ENCODE measurements around the gene SLC9A3.

Gene SLC9A3

GRCh38 chr5:524234-524972, at the start of gene SLC9A3:
Gene SLC9A3, minus strand, starts transcription at chr5:524449.
- Mint-ChIP-seq H3K27ac (no peak within 1 kb of the TSS), H3K9me3 (no peaks in the 10 kb centered on the region), H3K27me3 (peaks cover 86% of the 10 kb centered on the region), H3K4me3 (no peak within 1 kb of the TSS), H3K36me3 (ENCODE audit: low read depth) (no peaks in the 10 kb centered on the region), H3K4me1 (ENCODE audit: low read depth) (peaks cover 25% of the 10 kb centered on the region)
- intact Hi-C loops (cut with micrococcal nuclease) = no loop called here

DNA sequence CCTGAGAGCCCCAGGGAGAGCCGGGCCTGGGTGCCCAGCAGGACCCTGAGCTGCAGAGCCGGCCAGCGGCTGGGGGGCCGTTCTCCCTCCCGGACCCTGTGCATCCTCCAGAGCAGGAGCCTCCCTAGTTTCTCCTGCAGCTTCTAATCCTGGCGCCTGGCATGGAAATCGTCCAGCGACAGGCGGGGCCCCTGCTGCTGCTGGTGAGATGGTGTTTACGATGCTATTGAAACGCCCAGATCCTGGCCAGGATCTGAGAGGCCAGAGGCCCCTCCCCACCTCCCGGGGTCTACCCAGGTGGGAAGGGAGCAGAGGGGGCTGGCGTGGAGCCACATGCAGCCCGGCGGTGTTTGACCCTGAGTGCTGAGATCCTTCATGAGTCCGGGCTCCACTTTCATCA, 49.7 kb upstream of the SLC9A3 start:
- H3K4me3 Mint-ChIP-seq = no peak overlapping the region
- intact Hi-C loops (cut with micrococcal nuclease) = no loop called here
- H3K27me3 Mint-ChIP-seq = peaks cover 85% of the 10 kb centered on the region
- H3K27ac Mint-ChIP-seq = no peak overlapping the region
- no peaks in the 10 kb centered on the region for H3K36me3 Mint-ChIP-seq (ENCODE audit: low read depth)
- H3K4me1 Mint-ChIP-seq (ENCODE audit: low read depth) = no peaks in the 10 kb centered on the region
- H3K9me3 Mint-ChIP-seq = peaks cover 26% of the 10 kb centered on the region

DNA sequence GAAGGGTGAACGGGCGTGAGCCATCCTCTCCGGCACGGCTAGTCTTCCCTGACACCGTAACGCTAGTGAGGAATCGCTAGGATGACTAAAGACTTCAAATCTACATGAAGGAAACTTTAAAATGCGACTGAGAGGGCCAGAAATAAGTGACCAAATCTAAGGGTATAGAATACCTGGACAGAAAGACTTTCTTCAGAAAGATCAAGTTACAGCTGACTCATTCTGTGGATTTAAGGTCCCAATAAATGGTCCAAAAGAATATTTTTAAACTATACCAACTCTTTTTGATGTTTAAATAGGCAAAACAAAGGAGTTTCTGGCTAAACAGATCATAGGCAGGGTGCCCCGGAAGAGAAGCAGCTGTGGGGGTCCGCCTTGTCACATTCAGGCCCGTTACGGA, 49.0 kb upstream of the SLC9A3 start:
- Mint-ChIP-seq H3K4me3 (no peak overlapping the region), H3K27ac (no peak overlapping the region)

DNA sequence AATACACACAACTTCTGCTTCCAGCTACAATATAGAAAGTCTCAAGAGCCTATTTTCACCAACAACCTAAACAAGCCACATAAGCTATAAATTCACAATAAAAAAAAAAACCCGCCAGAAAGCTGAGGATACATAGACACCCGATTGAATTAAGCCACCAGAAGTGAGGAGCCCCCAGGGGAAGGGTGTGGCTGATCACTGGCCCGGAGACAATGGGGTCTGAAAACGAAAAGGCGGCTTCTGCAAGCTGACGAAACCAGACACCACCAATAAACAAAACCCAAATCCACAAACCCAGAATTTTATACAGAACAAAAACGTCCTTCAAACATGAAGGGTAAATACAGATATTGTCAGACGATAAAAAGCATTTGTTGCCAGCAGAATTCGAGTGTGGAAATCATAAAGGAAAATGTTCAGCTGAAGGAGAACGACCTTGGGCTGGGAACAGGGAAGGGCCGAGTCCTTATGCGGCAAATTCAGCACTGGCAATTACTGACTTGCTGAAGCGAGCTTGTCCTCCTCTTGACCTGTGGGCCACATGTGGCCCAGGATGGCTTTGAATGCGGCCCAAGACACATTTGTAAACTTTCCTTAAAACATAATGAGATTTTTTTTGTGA, 48.3 kb upstream of the SLC9A3 start:
- H3K36me3 Mint-ChIP-seq (ENCODE audit: low read depth) = no peaks in the 10 kb centered on the region
- H3K4me1 Mint-ChIP-seq (ENCODE audit: low read depth) = peaks cover 11% of the 10 kb centered on the region
- H3K27ac Mint-ChIP-seq = no peak overlapping the region
- H3K27me3 Mint-ChIP-seq = peaks cover 90% of the 10 kb centered on the region
- intact Hi-C loops (cut with micrococcal nuclease) = no loop called here
- no peak overlapping the region for H3K4me3 Mint-ChIP-seq
- peaks cover 24% of the 10 kb centered on the region for H3K9me3 Mint-ChIP-seq

More for the DNA sequence above, 49.0 kb upstream of the SLC9A3 start:
- Mint-ChIP-seq H3K9me3 (peaks cover 26% of the 10 kb centered on the region), H3K4me1 (ENCODE audit: low read depth) (peaks cover 7% of the 10 kb centered on the region), H3K27me3 (peaks cover 89% of the 10 kb centered on the region), H3K36me3 (ENCODE audit: low read depth) (no peaks in the 10 kb centered on the region)
- intact Hi-C loops (cut with micrococcal nuclease) = no loop called here

GRCh38 chr5:571791-572190, 47.5 kb upstream of the SLC9A3 start:
- intact Hi-C loops (cut with micrococcal nuclease) = no loop called here
- no peaks in the 10 kb centered on the region for H3K36me3 Mint-ChIP-seq (ENCODE audit: low read depth)
- H3K27me3 Mint-ChIP-seq = peaks cover 90% of the 10 kb centered on the region
- H3K4me1 Mint-ChIP-seq (ENCODE audit: low read depth) = peaks cover 11% of the 10 kb centered on the region
- no peak overlapping the region for H3K4me3 Mint-ChIP-seq
- H3K27ac Mint-ChIP-seq = no peak overlapping the region
- H3K9me3 Mint-ChIP-seq = peaks cover 25% of the 10 kb centered on the region

DNA sequence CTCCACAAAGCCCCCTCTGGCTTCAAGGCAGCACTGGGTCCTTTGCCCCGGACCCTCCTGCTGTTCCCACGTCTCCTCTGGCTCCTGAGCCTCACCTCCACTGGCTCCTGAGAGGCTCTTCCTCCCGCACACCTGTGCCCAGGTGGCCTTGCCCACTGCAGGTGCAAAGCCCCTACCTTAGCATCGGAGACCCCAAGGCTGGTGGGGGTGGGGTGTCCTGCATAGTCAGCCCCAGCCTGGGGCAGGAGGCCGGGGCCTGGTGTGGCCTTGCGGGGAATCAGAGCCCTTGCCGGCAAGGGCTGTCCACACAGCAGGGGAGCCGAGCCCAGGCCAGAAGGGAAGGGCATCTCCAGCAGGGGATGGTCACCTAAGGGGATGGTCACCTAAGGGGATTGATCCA, 46.6 kb upstream of the SLC9A3 start:
- H3K27me3 Mint-ChIP-seq = peaks cover 92% of the 10 kb centered on the region
- peaks cover 22% of the 10 kb centered on the region for H3K9me3 Mint-ChIP-seq
- intact Hi-C loops (cut with micrococcal nuclease) = no loop called here
- no peaks in the 10 kb centered on the region for H3K36me3 Mint-ChIP-seq (ENCODE audit: low read depth)
- H3K27ac Mint-ChIP-seq = no peak overlapping the region
- H3K4me1 Mint-ChIP-seq (ENCODE audit: low read depth) = peaks cover 11% of the 10 kb centered on the region
- no peak overlapping the region for H3K4me3 Mint-ChIP-seq

GRCh38 chr5:570446-570845, 46.2 kb upstream of the SLC9A3 start:
- H3K27me3 Mint-ChIP-seq = peaks cover 91% of the 10 kb centered on the region
- H3K4me3 Mint-ChIP-seq = no peak overlapping the region
- H3K4me1 Mint-ChIP-seq (ENCODE audit: low read depth) = peaks cover 11% of the 10 kb centered on the region
- intact Hi-C loops (cut with micrococcal nuclease) = no loop called here
- H3K9me3 Mint-ChIP-seq = peaks cover 17% of the 10 kb centered on the region
- no peak overlapping the region for H3K27ac Mint-ChIP-seq
- no peaks in the 10 kb centered on the region for H3K36me3 Mint-ChIP-seq (ENCODE audit: low read depth)

DNA sequence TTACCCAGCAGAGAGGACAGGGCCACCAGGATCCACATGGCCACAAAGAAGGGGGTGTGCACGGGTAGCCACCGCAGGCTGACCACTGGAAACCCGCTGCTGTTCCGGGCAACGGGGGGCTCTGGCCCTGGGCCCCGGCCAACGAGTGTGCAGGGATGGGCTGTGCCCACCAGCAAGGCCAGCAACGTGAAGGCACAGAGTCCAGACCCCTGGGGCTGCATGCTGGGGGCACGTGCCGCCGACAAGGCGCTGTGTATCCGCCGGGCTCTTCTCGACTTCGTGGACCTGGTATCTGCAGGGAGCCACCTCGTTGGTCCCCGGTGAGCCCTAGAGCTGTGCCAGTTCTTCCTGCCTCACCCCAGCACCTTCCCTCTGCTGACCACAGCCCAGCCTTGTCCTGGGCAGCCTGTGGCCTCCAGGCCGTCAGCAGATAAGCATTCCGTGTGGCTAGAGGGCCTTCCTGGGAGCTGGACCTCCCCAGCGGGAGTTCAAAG, 45.7 kb upstream of the SLC9A3 start:
- intact Hi-C loops (cut with micrococcal nuclease) = no loop called here
- Mint-ChIP-seq H3K27me3 (peaks cover 86% of the 10 kb centered on the region), H3K36me3 (ENCODE audit: low read depth) (no peaks in the 10 kb centered on the region), H3K27ac (no peak overlapping the region), H3K9me3 (peaks cover 12% of the 10 kb centered on the region), H3K4me1 (ENCODE audit: low read depth) (peaks cover 11% of the 10 kb centered on the region), H3K4me3 (no peak overlapping the region)

- no peak overlapping the region for H3K27ac Mint-ChIP-seq
- no peaks in the 10 kb centered on the region for H3K36me3 Mint-ChIP-seq (ENCODE audit: low read depth)
- peaks cover 11% of the 10 kb centered on the region for H3K9me3 Mint-ChIP-seq
- H3K4me3 Mint-ChIP-seq = no peak overlapping the region
- H3K27me3 Mint-ChIP-seq = peaks cover 81% of the 10 kb centered on the region
- intact Hi-C loops (cut with micrococcal nuclease) = no loop called here
- peaks cover 11% of the 10 kb centered on the region for H3K4me1 Mint-ChIP-seq (ENCODE audit: low read depth)
Observed at GRCh38 chr5:569358-569867, 45.2 kb upstream of the SLC9A3 start.

DNA sequence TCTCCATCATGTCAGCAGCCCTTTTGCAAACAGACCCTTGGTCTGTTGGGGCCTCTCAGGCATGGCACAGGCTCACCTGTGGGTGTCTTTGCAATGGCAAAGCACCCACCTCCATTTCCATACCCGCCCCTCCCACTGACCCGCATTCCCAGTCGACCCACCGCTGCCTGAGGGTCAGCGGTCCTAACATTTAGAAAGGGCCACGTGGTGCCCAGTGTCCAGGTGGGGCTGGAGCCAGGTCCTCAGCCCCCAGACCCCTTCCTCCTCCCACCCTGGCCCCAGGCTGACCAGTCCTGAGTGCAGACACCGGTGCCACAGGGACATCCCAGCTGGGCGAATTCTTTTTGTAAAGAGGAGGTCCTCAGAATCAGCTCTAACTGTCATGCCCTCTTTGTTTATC, 44.6 kb upstream of the SLC9A3 start:
- peaks cover 75% of the 10 kb centered on the region for H3K27me3 Mint-ChIP-seq
- H3K27ac Mint-ChIP-seq = no peak overlapping the region
- no peaks in the 10 kb centered on the region for H3K36me3 Mint-ChIP-seq (ENCODE audit: low read depth)
- H3K4me3 Mint-ChIP-seq = no peak overlapping the region
- intact Hi-C loops (cut with micrococcal nuclease) = no loop called here
- H3K9me3 Mint-ChIP-seq = peaks cover 11% of the 10 kb centered on the region
- H3K4me1 Mint-ChIP-seq (ENCODE audit: low read depth) = peaks cover 11% of the 10 kb centered on the region

DNA sequence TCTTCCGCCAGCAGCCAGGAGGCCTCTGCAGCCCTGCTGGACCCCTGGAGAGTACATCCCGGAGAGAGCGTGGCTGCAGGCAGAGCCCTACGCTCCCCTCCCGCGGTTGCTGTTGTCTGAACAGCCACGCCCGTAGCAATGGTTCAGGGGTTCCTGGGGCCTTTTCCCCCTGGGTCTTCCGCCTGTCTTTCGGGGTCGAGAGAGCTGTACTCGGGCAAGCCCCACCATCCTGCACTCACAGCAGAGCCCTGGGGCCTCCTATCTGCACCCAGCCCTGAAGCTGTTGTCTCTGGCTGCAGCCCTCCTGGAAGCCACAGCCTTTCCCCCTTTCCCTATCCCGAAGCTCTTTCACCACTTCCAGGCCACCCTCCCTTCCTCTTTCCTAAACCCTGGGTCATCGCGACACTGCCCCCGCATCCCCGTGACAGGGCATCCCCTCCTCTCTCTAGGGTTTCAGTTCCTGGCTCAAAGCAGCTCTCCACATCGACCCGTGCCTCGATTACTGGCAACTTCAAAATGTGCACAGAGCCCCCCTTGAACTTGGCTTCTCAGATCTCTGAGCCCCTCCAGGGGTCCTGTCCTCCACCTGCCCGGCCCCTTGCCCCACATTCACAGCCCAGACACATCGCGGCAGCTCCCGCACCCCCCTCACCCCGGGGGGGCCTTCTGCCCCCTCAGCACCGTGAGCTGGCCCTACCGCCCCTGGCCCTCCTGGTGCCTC, 44.0 kb upstream of the SLC9A3 start:
- peaks cover 69% of the 10 kb centered on the region for H3K27me3 Mint-ChIP-seq
- intact Hi-C loops (cut with micrococcal nuclease) = no loop called here
- H3K4me3 Mint-ChIP-seq = no peak overlapping the region
- H3K36me3 Mint-ChIP-seq (ENCODE audit: low read depth) = no peaks in the 10 kb centered on the region
- H3K27ac Mint-ChIP-seq = no peak overlapping the region
- peaks cover 11% of the 10 kb centered on the region for H3K9me3 Mint-ChIP-seq
- H3K4me1 Mint-ChIP-seq (ENCODE audit: low read depth) = peaks cover 11% of the 10 kb centered on the region

DNA sequence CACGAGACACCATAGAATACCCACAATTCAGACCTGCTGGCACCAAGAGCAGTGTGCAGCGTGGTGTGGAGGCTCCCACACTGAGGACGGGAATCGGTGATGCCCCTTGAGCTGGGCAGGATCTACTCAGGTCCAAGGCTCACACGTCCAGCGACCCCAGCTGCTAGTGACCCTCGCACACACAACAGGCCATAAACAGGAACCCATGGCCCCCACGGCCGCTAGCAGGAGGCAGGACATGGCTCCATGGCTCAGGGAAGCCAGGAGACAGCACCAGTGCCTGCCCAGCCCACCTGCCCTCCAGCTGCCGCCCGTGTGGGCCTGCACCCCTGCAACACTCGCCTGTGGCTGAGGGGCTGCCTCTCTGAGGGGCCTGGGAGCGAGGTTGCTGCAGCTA, 43.4 kb upstream of the SLC9A3 start:
- Mint-ChIP-seq H3K36me3 (ENCODE audit: low read depth) (no peaks in the 10 kb centered on the region), H3K4me1 (ENCODE audit: low read depth) (peaks cover 11% of the 10 kb centered on the region), H3K4me3 (no peak overlapping the region), H3K27ac (no peak overlapping the region), H3K27me3 (peaks cover 63% of the 10 kb centered on the region), H3K9me3 (peaks cover 11% of the 10 kb centered on the region)
- intact Hi-C loops (cut with micrococcal nuclease) = no loop called here

DNA sequence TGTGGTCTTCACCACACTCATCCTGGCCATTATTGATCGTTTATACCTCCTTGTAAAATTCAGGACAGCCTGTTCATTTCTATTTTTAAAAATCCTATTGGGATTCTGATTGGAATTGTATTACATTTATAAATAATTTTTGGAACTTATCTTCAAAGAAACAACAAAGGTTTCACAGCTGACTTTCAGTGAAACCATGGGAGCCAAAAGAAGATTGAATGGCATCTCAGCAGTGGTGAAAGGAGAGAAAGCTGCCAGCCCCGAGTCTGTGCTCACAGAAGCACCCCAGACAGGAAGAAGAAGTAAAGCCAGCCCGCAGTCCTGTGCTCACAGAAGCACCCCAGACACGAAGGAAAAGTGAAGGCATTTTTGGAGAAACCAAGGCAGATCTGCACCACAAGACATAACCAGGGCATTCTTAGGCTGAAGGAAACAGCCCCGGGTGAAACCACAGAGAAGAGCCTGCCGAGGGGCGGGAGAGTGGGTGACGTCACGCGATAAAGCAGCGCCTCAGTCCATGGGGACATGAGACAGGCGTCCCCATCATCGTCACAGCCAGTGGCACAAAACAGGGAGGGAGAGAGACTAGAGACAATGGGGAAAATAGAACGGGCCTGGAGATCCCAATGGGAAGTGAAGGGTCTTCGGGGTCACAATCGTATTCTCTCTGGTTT, 42.5 kb upstream of the SLC9A3 start:
- no peaks in the 10 kb centered on the region for H3K36me3 Mint-ChIP-seq (ENCODE audit: low read depth)
- no peak overlapping the region for H3K27ac Mint-ChIP-seq
- peaks cover 55% of the 10 kb centered on the region for H3K27me3 Mint-ChIP-seq
- H3K9me3 Mint-ChIP-seq = peaks cover 11% of the 10 kb centered on the region
- intact Hi-C loops (cut with micrococcal nuclease) = no loop called here
- H3K4me3 Mint-ChIP-seq = no peak overlapping the region
- peaks cover 11% of the 10 kb centered on the region for H3K4me1 Mint-ChIP-seq (ENCODE audit: low read depth)

All from dendritic cell treated with granulocyte-macrophage colony-stimulating factor and Interleukin-4, amounts not matched to agents 40 ng/mL and 50 ng/mL, for 4 days (primary cell).